Bronchial epithelial cell (primary cell): ENCODE data around the gene ENO3. TPM values are rescaled to one million over a fixed set of nuclear protein-coding genes. Genes with fewer than 3 reads are reported as not detected.

Experiments used
- DNase-seq: peaks from one replicate; pipeline ENCODE4 v3.0.0-alpha.2; 2010; ENCODE audit warnings: low read depth
- FAIRE-seq: peaks from 2 replicates; lab custom pipeline; 2011; peaks lifted over from hg19 to GRCh38; lab: Jason Lieb, UNC
- H3K27me3 ChIP-seq: 2 replicates; pipeline ENCODE4 v1.5.1; 2011; ENCODE audit warnings: low read length; ENCODE audit not compliant: control insufficient read depth, insufficient read depth
- H3K36me3 ChIP-seq: 2 replicates; pipeline ENCODE4 v1.5.1; 2011; ENCODE audit warnings: low read length; ENCODE audit not compliant: control insufficient read depth, insufficient read depth
- H3K4me3 ChIP-seq: 2 replicates; pipeline ENCODE4 v1.5.1; 2011; ENCODE audit warnings: mild to moderate bottlenecking, low read depth, low read length, control low read depth
- total RNA-seq: library from RNA; depleted of rRNA; stranded (reverse); fragments of >200 nt; gene quantifications from 2 replicates; pipeline ENCODE4 v1.2.1, GENCODE V29; 2014
- TF ChIP-seq, protein P1 (sequence below): IDR thresholded peaks from 2 replicates; pipeline ENCODE4 v1.5.1; 2011; ENCODE audit warnings: mild to moderate bottlenecking, moderate library complexity, low read length, control low read depth, inconsistent platforms; ENCODE audit not compliant: insufficient read depth, severe bottlenecking

ENO3 gene
- total RNA-seq, 1 donor from 2014 or later, result 1.8 TPM

GRCh38 chr17:4997302-4998026 lies 46.5 kb downstream of the ENO3 start, which contains the start of the genes INCA1 and KIF1C:
Gene INCA1 (minus strand): TSS chr17:4997522. CDS start chr17:4994437, 3,085 bp downstream.
Gene KIF1C (plus strand): TSS chr17:4997950. CDS start chr17:5000247, 2,297 bp downstream.
- TF ChIP-seq, protein P1, sequence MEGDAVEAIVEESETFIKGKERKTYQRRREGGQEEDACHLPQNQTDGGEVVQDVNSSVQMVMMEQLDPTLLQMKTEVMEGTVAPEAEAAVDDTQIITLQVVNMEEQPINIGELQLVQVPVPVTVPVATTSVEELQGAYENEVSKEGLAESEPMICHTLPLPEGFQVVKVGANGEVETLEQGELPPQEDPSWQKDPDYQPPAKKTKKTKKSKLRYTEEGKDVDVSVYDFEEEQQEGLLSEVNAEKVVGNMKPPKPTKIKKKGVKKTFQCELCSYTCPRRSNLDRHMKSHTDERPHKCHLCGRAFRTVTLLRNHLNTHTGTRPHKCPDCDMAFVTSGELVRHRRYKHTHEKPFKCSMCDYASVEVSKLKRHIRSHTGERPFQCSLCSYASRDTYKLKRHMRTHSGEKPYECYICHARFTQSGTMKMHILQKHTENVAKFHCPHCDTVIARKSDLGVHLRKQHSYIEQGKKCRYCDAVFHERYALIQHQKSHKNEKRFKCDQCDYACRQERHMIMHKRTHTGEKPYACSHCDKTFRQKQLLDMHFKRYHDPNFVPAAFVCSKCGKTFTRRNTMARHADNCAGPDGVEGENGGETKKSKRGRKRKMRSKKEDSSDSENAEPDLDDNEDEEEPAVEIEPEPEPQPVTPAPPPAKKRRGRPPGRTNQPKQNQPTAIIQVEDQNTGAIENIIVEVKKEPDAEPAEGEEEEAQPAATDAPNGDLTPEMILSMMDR, result peak; percentile 12
- Histone ChIP-seq H3K4me3 (peak within 1 kb of the TSS; percentile 97), H3K27me3 (no peaks in the 10 kb centered on the region), H3K36me3 (peaks cover 18% of the 10 kb centered on the region)
- peak; percentile 61 for DNase-seq
- no peak for FAIRE-seq

DNA sequence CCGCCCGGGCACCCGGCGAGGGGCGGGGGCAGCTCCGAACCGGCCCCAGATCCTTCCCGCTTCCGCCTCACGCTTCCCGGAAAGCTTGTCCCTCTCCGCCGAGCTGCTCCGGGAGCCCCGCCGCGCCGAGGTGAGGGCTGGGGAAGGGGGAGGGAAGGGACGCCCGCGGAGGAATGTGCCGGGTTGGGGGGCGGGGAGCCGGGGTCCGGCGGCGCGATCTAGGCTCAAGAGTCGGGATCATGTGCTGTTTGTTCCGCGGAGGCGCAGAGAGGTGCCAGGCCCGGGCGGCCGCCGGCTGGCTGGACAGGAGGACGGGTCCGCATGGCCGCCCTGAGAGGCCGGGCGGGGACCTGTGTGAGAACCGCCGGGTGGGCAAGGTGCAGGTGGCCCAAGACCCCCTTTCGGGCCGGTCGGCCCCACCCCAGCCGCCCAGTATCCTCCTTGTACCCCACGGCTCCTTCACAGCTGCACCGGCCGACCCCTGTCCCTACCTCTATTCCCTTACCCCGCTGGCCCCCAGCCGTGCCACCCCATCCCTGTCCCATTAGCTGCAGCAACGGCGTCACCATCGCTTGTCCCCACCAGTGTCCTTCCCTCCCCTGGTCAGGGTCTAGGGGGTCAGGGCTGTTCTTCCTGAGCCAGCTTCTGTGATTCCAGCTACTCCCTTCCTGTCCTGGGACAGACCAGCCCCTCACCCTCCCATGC lies 47.3 kb downstream of the ENO3 start:
- Histone ChIP-seq H3K27me3 (no peaks in the 10 kb centered on the region), H3K4me3 (peak overlapping the region; percentile 97), H3K36me3 (peaks cover 21% of the 10 kb centered on the region)
- no peak for DNase-seq
- FAIRE-seq, result no peak
- TF ChIP-seq, protein P1, result no peak

- FAIRE-seq, result no peak
- no peak for DNase-seq
Measured at GRCh38 chr17:4998732-4999429, 48.0 kb downstream of the ENO3 start.

GRCh38 chr17:4999430-5000093 lies 48.6 kb downstream of the ENO3 start:
- TF ChIP-seq, protein P1, result no peak

More at GRCh38 chr17:4998732-4999429, 48.0 kb downstream of the ENO3 start:
- no peaks in the 10 kb centered on the region for H3K27me3 ChIP-seq
- peaks cover 26% of the 10 kb centered on the region for H3K36me3 ChIP-seq
- peak overlapping the region; percentile 97 for H3K4me3 ChIP-seq
- TF ChIP-seq, protein P1, result no peak

DNA sequence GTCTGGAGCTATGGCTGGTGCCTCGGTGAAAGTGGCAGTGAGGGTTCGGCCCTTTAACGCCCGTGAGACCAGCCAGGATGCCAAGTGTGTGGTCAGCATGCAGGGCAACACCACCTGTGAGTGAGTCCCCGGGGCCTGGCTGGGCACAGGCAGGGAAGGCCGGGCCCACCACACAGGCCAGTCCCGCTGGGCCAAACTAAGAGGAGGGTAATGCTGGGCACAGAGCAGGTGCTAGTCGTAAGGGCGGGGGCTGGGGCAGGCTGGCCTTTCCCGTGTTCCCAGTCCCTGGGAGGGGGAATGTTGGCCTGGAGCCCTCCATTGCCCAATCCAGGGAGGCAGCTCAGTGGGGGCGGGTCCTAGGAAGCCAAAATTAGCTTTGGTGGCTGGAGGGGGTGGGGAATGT lies 49.3 kb downstream of the ENO3 start:
- H3K4me3 ChIP-seq, result no peak overlapping the region
- peaks cover 38% of the 10 kb centered on the region for H3K36me3 ChIP-seq
- TF ChIP-seq, protein P1, result no peak
- no peaks in the 10 kb centered on the region for H3K27me3 ChIP-seq
- DNase-seq (no peak), FAIRE-seq (no peak)

More at GRCh38 chr17:4999430-5000093, 48.6 kb downstream of the ENO3 start:
- H3K36me3 ChIP-seq, result peaks cover 33% of the 10 kb centered on the region
- peak overlapping the region; percentile 97 for H3K4me3 ChIP-seq
- FAIRE-seq (no peak), DNase-seq (no peak)
- H3K27me3 ChIP-seq, result no peaks in the 10 kb centered on the region
